ENCODE results near the gene FAM131A. TPM values are rescaled to one million over a fixed set of nuclear protein-coding genes. Genes with fewer than 3 reads are reported as not detected.
"Not testable (repeated sequence)": the region's sequence is repeated elsewhere in the genome, so short reads cannot be mapped to it uniquely, and the experiment has no call there.

FAM131A gene
- total RNA-seq, 1 experiment from 2014 or later: 15.1 TPM

DNA sequence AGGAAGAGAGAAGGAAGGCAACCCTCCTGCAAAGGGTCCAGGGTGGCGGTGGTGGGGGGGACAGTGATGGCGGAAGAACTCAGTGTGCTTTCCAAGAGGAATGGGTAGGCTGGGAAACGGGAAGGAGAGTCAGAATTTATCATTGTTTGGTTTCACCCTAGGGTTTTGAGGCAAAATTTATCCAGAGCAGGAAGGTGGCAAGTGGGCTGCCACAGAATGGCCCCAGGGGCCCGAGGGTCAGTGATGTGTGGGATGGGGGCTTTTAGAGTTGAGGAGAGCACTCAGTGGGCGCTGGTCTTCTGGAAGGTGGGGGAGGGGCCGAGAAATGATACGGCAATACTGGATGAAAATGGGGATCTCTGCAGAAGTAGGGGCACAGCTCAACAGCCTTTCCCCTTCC, 581 bp downstream of the FAM131A start:
- H3K27me3 ChIP-seq (replicated peaks; ENCODE audit: insufficient read depth, low read depth, low read length, poor library complexity): no peaks in the 10 kb centered on the region
- peaks cover 30% of the 10 kb centered on the region for H3K4me1 ChIP-seq (ENCODE audit: insufficient read depth, low read length, poor library complexity, severe bottlenecking)
- POLR2A ChIA-PET (ENCODE audit: low non-redundant PET): no interaction called here
- no peak overlapping the region for H3K27ac ChIP-seq (ENCODE audit: low read depth, low read length, poor library complexity, severe bottlenecking)
- no peak overlapping the region for H3K4me3 ChIP-seq (ENCODE audit: low read depth, low read length, poor library complexity, severe bottlenecking)
- intact Hi-C loops (cut with micrococcal nuclease; ENCODE audit: unreplicated experiment): no loop called here
- H3K36me3 ChIP-seq (ENCODE audit: insufficient read depth, low read length, poor library complexity, severe bottlenecking): peaks cover 27% of the 10 kb centered on the region
- no peak for DNase-seq (ENCODE audit: low spot score)
- TF ChIP-seq, protein P1, sequence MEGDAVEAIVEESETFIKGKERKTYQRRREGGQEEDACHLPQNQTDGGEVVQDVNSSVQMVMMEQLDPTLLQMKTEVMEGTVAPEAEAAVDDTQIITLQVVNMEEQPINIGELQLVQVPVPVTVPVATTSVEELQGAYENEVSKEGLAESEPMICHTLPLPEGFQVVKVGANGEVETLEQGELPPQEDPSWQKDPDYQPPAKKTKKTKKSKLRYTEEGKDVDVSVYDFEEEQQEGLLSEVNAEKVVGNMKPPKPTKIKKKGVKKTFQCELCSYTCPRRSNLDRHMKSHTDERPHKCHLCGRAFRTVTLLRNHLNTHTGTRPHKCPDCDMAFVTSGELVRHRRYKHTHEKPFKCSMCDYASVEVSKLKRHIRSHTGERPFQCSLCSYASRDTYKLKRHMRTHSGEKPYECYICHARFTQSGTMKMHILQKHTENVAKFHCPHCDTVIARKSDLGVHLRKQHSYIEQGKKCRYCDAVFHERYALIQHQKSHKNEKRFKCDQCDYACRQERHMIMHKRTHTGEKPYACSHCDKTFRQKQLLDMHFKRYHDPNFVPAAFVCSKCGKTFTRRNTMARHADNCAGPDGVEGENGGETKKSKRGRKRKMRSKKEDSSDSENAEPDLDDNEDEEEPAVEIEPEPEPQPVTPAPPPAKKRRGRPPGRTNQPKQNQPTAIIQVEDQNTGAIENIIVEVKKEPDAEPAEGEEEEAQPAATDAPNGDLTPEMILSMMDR (conservative IDR thresholded peaks at IDR 0.05; ENCODE audit: low read depth, low read length): no peak
- TF ChIP-seq EZH2 (IDR thresholded peaks at IDR 0.05; ENCODE audit: borderline replicate concordance, low read depth, low read length, poor library complexity, severe bottlenecking): no peak
- BruUV-seq (replicated peaks): no TSS peak
- CTCF ChIA-PET: interaction anchor here (0.6 to 1.1 kb wide), 2 partner anchors 16 to 30 kb away, joined by 3 read pairs; no protein-coding TSS in a partner anchor
- no peaks in the 10 kb centered on the region for H3K9me3 ChIP-seq (ENCODE audit: low read depth, low read length, poor library complexity, severe bottlenecking)

DNA sequence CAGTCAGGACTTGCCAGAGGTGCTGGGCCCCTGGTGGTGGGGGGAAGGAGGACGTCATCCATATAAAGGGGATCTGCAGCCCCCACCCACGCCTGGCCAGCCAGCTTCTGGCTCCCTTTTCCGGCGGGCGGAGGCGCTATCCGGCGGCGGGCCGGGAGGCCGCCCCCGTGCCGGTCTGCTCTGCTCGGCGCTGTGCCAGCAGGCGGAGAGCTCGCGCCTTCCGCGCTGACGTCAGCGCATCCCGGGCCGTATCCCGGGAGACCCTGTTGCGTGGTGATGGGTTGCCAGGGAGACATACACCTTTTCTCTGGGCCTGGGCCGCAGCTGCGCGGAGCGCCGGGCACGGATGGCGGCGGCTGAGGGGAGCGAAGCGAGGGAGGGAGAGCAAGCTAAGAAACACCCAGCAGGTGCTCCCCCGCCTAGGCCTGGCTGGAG, 1.1 kb downstream of the FAM131A start:
- no peak for TF ChIP-seq EZH2 (IDR thresholded peaks at IDR 0.05; ENCODE audit: borderline replicate concordance, low read depth, low read length, poor library complexity, severe bottlenecking)
- TF ChIP-seq, protein P1 (conservative IDR thresholded peaks at IDR 0.05; ENCODE audit: low read depth, low read length): 0 out of 2 replicates have a peak, but pooled peaks have one; percentile 17
- intact Hi-C loops (cut with micrococcal nuclease; ENCODE audit: unreplicated experiment): no loop called here
- no TSS peak for BruUV-seq (replicated peaks)
- no peaks in the 10 kb centered on the region for H3K9me3 ChIP-seq (ENCODE audit: low read depth, low read length, poor library complexity, severe bottlenecking)
- peaks cover 30% of the 10 kb centered on the region for H3K4me1 ChIP-seq (ENCODE audit: insufficient read depth, low read length, poor library complexity, severe bottlenecking)
- no peak overlapping the region for H3K4me3 ChIP-seq (ENCODE audit: low read depth, low read length, poor library complexity, severe bottlenecking)
- CTCF ChIA-PET: interaction anchor here (0.6 to 1.1 kb wide), 2 partner anchors 16 to 29 kb away, joined by 3 read pairs; no protein-coding TSS in a partner anchor
- POLR2A ChIA-PET (ENCODE audit: low non-redundant PET): no interaction called here
- H3K36me3 ChIP-seq (ENCODE audit: insufficient read depth, low read length, poor library complexity, severe bottlenecking): peaks cover 22% of the 10 kb centered on the region
- DNase-seq (ENCODE audit: low spot score): peak; percentile 58
- no peak overlapping the region for H3K27ac ChIP-seq (ENCODE audit: low read depth, low read length, poor library complexity, severe bottlenecking)
- H3K27me3 ChIP-seq (replicated peaks; ENCODE audit: insufficient read depth, low read depth, low read length, poor library complexity): no peaks in the 10 kb centered on the region

DNA sequence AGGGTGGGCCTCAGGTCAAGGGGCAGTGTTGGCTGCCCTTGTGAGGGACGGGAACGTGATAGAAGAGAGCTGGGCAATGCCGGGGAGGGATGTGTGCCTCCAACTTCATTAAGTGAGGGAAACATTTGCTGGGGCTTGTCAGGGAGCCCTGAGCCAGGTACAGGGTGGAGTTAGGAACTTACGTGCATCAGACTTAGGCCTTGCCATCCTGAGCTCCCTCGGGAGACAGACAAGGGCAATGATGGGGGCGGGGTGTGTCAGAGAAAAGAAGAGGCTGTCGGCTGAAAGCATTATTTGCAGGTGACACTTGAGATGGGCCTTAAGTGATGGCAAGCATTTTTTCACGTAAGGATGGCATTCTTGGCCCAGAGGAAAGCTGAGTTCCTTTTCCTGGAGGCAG, 1.6 kb downstream of the FAM131A start:
- POLR2A ChIA-PET (ENCODE audit: low non-redundant PET): no interaction called here
- DNase-seq (ENCODE audit: low spot score): no peak

DNA sequence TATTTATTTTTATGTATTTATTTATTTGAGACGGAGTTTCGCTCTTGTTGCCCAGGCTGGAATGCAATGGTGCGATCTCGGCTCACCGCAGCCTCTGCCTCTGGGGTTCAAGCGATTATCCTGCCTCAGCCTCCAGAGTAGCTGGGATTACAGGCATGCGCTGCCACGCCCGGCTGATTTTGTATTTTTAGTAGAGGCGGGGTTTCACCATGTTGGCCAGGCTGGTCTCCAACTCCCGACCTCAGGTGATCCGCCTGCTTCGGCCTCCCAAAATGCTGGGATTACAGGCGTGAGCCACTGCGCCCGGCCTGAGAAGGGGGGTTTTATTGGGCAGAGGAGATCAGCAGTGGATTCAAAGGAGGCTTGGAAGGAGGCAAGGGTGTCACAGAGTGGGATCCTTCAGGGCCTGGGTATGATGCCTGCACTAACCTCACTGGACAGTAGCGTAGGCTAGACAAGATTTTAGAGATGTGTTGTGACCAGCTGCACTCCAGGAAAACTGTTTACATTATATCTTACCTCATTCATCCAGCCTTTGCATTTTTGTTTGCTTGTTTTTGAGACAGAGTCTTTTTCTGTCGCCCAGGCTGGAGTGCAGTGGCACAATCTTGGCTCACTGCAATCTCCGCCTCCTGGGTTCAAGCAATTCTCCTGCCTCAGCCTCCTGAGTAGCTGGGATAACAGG, 2.2 kb downstream of the FAM131A start:
- POLR2A ChIA-PET (ENCODE audit: low non-redundant PET); H3K27me3 ChIP-seq (replicated peaks; ENCODE audit: insufficient read depth, low read depth, low read length, poor library complexity); H3K4me3 ChIP-seq (ENCODE audit: low read depth, low read length, poor library complexity, severe bottlenecking); intact Hi-C loops (cut with micrococcal nuclease; ENCODE audit: unreplicated experiment); DNase-seq (ENCODE audit: low spot score); H3K27ac ChIP-seq (ENCODE audit: low read depth, low read length, poor library complexity, severe bottlenecking); BruUV-seq (replicated peaks); H3K9me3 ChIP-seq (ENCODE audit: low read depth, low read length, poor library complexity, severe bottlenecking); CTCF ChIA-PET: not testable (repeated sequence)
- Histone ChIP-seq H3K4me1 (ENCODE audit: insufficient read depth, low read length, poor library complexity, severe bottlenecking) (peaks cover 30% of the 10 kb centered on the region), H3K36me3 (ENCODE audit: insufficient read depth, low read length, poor library complexity, severe bottlenecking) (peaks cover 12% of the 10 kb centered on the region)

More for the DNA sequence above, 1.6 kb downstream of the FAM131A start:
- peaks cover 30% of the 10 kb centered on the region for H3K4me1 ChIP-seq (ENCODE audit: insufficient read depth, low read length, poor library complexity, severe bottlenecking)
- H3K9me3 ChIP-seq (ENCODE audit: low read depth, low read length, poor library complexity, severe bottlenecking): no peaks in the 10 kb centered on the region
- no peaks in the 10 kb centered on the region for H3K27me3 ChIP-seq (replicated peaks; ENCODE audit: insufficient read depth, low read depth, low read length, poor library complexity)
- intact Hi-C loops (cut with micrococcal nuclease; ENCODE audit: unreplicated experiment): no loop called here
- no peak overlapping the region for H3K27ac ChIP-seq (ENCODE audit: low read depth, low read length, poor library complexity, severe bottlenecking)
- H3K4me3 ChIP-seq (ENCODE audit: low read depth, low read length, poor library complexity, severe bottlenecking): no peak overlapping the region
- CTCF ChIA-PET: interaction anchor here (1.1 kb wide), 1 partner anchor 28 kb away, joined by 3 read pairs; no protein-coding TSS in a partner anchor
- peaks cover 17% of the 10 kb centered on the region for H3K36me3 ChIP-seq (ENCODE audit: insufficient read depth, low read length, poor library complexity, severe bottlenecking)
- no peak for TF ChIP-seq EZH2 (IDR thresholded peaks at IDR 0.05; ENCODE audit: borderline replicate concordance, low read depth, low read length, poor library complexity, severe bottlenecking)
- TF ChIP-seq, protein P1 (conservative IDR thresholded peaks at IDR 0.05; ENCODE audit: low read depth, low read length): no peak
- BruUV-seq (replicated peaks): no TSS peak
